NCI-H2081 (cell line): ENCODE data around the gene EPX.

Experiments
- DNase-seq, 2 experiments: peaks; one replicate each; lab custom pipeline; 2025; lab: John Stamatoyannopoulos, UW

EPX gene

GRCh38 chr17:58252141-58252540 lies 59.6 kb downstream of the EPX start:
- no peak for DNase-seq

GRCh38 chr17:58253082-58253481 lies 60.6 kb downstream of the EPX start:
- no peak for DNase-seq
